Measurements from ENCODE around the gene CD99. TPM values are rescaled to one million over a fixed set of nuclear protein-coding genes. Genes with fewer than 3 reads are reported as not detected.

The CD99 gene
- total and polyA plus RNA-seq, 12 donors, result 89.4 to 266 (median 184) TPM

DNA sequence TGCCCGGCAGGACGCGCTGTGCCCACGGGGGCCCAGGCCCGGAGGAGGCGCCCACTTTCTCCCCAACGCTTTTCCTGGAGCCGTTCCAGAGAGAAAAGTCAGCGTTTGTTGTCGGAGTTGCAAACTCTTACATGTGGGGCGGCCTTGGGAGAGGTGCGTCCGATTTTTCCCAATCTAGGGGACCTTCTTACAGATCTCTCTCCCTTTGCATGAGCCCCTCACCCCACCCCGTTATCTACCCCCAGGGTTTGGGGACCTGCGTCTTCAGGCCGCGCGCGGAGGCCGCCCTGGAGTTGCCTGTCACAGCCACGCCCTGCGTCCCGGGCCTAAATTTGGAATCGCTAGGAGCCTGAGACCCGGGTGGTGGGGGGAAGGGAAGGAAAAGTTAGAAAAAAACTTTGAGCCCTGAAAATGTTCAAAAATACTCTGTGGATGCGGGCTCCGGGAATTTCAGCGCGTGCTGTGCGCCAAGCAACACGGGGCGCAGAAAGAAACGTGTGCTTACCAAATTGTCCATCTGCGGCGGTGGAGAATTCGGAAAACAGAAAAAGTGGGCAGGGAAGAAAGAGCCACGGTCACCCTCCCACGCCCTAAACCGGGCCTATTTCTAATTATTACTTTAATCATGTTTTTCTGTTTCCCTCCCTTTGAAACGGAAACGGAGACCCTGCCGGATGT lies 587 bp downstream of the CD99 start:
- no peaks in the 10 kb centered on the region for H3K27me3 ChIP-seq
- peaks cover 4 to 13% of the 10 kb centered on the region in 2 donors for H3K4me1 ChIP-seq (replicated peaks in 1 of 2)
- no peak for TF ChIP-seq POLR2A (IDR thresholded peaks at IDR 0.05)
- TF ChIP-seq, protein P1, sequence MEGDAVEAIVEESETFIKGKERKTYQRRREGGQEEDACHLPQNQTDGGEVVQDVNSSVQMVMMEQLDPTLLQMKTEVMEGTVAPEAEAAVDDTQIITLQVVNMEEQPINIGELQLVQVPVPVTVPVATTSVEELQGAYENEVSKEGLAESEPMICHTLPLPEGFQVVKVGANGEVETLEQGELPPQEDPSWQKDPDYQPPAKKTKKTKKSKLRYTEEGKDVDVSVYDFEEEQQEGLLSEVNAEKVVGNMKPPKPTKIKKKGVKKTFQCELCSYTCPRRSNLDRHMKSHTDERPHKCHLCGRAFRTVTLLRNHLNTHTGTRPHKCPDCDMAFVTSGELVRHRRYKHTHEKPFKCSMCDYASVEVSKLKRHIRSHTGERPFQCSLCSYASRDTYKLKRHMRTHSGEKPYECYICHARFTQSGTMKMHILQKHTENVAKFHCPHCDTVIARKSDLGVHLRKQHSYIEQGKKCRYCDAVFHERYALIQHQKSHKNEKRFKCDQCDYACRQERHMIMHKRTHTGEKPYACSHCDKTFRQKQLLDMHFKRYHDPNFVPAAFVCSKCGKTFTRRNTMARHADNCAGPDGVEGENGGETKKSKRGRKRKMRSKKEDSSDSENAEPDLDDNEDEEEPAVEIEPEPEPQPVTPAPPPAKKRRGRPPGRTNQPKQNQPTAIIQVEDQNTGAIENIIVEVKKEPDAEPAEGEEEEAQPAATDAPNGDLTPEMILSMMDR (IDR thresholded peaks at IDR 0.05), result no peak
- peak overlapping the region; percentile 65 to 98 (median 85) for H3K4me3 ChIP-seq
- H3K9me3 ChIP-seq (replicated peaks in 1 of 3), result no peaks in the 10 kb centered on the region
- no peaks in the 10 kb centered on the region for H3K36me3 ChIP-seq (replicated peaks in 1 of 2)
- peak in 6 of 7 donors; percentile 34 to 65 (median 42) for DNase-seq
- H3K27ac ChIP-seq, result peak overlapping the region in 4 of 5 donors; percentile 51 to 74 (median 64)
- intact Hi-C loops (cut with DNase I), result no loop called here
- WGBS, 4 donors, result 0 to 5% (median 3%) methylated on average over 31 to 42 of the region's 42 CpGs

DNA sequence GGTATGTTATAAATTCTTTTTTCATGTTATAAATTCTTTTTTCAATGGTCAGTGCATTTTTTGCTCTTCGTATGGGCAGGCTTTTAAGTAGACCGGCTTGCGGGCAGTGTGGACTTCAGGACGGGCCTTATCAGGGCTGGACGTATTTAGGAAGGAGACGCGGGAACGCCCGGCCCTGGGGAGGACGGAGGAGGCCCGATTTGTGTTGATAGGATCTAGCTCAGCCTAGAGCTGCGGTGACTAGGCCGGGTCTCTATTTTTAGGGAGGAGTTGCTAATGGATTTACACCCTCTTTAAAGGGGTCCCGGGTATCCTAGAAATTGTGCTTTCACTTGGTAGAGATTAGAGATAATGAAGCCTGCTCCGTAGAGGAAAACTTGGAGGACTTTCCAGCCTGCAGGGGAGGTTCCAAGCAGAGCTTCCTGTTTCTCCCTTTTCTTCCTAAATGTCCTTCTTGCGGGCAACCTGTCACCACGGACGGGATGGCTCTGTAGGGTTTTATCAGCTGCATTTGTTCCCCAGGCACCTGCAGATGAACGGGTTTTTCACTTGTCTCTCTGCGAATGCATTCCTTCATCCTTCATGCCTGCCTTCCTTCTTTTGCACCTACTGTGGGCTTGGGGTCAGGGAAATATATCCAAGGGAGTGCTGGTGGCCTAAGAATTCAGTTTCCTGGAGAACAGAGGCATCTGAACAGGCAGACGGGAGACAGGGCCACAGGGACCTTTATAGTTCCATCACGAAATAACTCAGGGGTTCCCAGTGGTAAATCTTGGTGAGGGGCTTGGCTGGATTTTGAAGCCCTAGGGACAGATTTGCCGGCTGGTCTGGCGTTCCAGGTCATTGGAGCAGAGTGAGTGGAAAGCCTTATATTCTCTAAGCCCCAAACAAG lies 1.4 kb downstream of the CD99 start:
- no peaks in the 10 kb centered on the region for H3K27me3 ChIP-seq
- no peak for TF ChIP-seq POLR2A (IDR thresholded peaks at IDR 0.05)
- TF ChIP-seq, protein P1 (IDR thresholded peaks at IDR 0.05), result no peak
- peak overlapping the region in 1 of 5 donors; percentile 68 for H3K27ac ChIP-seq
- H3K36me3 ChIP-seq (replicated peaks in 1 of 2), result no peaks in the 10 kb centered on the region
- WGBS, 4 donors, result 20 to 34% (median 22%) methylated on average over 24 of the region's 24 CpGs
- peaks cover 4 to 13% of the 10 kb centered on the region in 2 donors for H3K4me1 ChIP-seq (replicated peaks in 1 of 2)
- H3K4me3 ChIP-seq, result peak overlapping the region in 2 of 4 donors; percentile 65 to 94
- intact Hi-C loops (cut with DNase I), result no loop called here
- no peaks in the 10 kb centered on the region for H3K9me3 ChIP-seq (replicated peaks in 1 of 3)
- peak in 3 of 7 donors; percentile 28 to 38 (median 38) for DNase-seq

DNA sequence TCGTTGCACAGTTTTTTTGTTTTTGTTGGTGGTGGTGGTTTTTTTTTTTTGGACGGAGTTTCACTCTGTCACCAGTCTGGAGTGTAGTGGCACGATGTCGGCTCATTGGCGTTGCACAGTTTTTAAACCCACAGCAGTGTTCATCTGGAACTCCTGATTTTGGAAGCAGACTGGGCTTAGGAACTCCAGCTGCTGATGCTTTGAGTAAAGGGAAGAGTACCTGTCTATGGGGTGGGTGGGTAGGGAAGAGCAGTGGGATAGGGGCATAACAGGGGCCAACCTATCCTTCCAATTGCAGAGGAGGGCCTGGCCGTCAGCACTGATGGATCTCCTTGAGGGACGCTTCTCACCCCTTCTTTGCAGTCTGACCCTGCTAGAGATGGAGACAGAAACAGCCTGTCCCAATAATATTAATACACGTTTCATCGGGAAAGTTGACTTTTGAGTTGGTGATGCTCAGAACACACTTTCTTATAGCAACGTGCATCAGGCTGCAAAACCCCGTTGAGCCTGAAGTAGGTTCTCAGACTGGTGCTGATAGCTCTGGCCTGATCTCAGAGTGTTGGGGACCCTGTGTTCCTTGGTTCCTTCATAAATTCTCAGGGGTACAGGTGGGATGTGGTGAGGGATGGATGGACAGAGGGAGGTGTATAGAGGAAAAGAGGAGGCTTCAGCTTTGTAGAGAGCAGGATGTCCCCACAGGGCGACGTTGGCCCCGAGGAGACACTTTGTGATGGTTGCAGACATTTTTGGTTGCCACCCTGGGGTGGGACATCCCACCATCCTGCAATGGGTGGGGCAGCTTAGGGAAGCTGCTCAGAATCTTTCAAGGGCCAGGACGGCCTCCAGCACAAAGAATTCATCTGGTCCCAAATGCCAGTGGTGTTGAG lies 2.3 kb downstream of the CD99 start:
- intact Hi-C loops (cut with DNase I), result no loop called here
- no peak for TF ChIP-seq POLR2A (IDR thresholded peaks at IDR 0.05)
- TF ChIP-seq, protein P1 (IDR thresholded peaks at IDR 0.05), result no peak
- Histone ChIP-seq H3K27me3 (no peaks in the 10 kb centered on the region), H3K9me3 (replicated peaks in 1 of 3) (no peaks in the 10 kb centered on the region), H3K36me3 (replicated peaks in 1 of 2) (no peaks in the 10 kb centered on the region), H3K27ac (no peak overlapping the region), H3K4me1 (replicated peaks in 1 of 2) (peaks cover 4 to 13% of the 10 kb centered on the region in 2 donors), H3K4me3 (no peak overlapping the region)
- no peak for DNase-seq
- 69 to 84% (median 80%) methylated on average over 11 to 15 of the region's 15 CpGs for WGBS, 4 donors

Data from adrenal gland (tissue), 12 donors.